Measurements from ENCODE around the gene ZNF789. TPM values are rescaled to one million over a fixed set of nuclear protein-coding genes. Genes with fewer than 3 reads are reported as not detected.
A peak's percentile ranks its signal among the peaks of the same experiment; 100 is the strongest.
"Not testable (repeated sequence)": the region's sequence is repeated elsewhere in the genome, so short reads cannot be mapped to it uniquely, and the experiment has no call there.

The ZNF789 gene
- 5.1 and 8.4 TPM in 2 replicates for total RNA-seq (2014; rRNA removed)
- 9.4 TPM for polyA plus RNA-seq (2012)

DNA sequence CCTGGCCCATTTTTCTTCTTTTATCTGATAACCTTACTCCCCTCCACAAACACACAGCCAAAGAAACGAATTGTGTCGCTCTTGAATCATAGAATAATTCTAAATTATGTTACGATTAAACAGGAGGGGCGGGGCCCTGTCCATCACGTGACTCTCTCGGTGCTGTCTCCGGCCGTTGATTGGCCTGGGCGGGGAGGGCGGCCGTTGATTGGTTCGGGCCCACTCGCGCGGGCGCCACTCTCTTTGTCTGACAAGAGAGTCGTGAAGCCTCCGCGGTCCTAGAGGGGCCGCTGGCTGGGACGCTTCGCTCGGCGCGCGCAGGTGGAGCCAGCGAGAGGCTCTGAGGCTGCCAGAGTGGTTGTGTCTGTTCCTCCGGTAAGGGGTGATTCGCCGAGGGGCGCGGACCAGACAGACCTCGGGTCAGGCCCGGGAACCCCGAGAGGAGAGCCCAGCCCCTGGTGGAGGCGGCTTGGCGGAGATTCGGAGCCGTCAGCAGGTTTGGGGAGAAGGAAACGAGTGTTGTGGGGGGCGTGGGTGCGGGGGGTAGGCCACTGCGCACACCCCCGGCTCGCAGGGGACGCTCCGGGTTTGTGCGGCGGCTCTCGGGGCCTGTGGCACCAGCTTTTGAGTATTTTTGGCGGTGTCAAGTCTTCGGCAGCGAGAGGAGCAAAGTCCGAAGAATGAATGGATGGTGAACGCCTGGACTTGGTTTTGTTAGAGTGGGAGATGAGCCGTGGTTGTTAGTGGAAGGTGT, at the start of gene ZNF789:
ZNF789 (plus strand) TSS at position 330 of the 754 bp plus-strand sequence. CDS start 3,567 bp downstream, outside the sequence.
- DNase-seq (ENCODE audit: low read depth), result peak; percentile 97

DNA sequence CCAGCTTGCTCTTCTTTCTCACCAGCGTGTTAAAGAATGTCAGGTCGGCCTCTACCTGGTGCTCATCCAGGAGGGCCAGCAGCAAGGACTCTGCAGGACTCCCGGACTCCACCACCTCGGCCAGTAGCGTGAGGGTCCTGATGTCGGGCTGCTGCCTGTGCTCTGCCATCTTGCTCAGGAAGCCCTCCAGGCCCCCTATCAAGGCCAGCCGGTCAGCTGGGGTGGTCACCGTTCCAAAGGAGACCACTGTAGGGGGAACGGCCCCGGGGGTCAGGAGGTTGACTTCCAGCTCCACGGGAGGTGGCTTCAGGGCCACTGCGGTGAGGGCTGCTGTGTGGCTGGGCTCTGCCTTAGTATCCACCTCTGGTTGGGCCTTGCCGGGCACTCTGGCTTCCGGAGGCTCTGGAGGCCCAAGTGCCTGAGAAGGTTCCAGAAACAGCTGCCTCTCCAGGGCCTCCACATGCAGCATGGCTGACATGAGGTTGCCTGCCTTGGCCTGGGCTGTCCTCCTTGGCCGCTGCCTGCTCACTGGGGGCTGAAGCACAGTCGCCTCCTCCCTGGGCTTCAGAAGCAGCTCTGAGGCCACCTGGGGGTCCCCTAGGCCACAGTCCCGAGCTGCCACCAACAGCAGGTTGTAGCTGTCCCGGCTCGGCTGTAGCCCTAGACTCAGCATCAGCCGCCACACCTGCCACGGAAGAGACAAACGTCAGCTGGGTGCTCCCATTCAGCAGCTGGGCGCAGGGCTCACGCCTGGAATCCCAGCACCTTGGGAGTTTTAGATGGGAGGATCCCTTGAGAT, 47.6 kb upstream of the ZNF789 start:
- DNase-seq (ENCODE audit: low read depth), result no peak

DNA sequence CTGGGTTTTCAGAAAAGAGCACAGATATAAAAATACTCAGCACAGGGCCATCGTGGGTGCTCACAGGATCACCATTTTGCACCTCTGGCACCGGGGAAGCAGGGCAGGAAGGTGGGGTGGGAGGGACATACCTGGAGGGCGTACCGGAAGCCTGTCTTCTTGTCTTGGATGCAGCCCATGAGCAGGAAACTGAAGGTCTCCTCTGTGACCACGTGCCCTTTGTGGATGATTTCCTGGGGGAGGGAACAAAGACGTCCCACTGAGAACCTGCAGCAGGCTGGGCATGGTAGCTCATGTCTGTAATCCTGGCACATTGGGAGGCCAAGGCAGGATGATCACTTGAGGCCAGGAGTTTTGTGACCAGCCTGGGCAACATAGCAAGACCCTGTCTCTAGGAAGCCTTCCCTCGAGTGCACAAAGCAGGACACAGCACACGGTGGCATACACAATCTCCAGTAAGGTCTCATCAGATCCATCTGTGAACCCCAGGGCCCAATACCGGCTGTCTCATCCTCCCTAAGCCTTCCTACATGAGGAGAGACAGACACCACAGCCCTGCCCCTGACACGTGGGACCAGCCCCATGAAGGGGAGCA, 43.6 kb upstream of the ZNF789 start:
- no peak for DNase-seq (ENCODE audit: low read depth)

DNA sequence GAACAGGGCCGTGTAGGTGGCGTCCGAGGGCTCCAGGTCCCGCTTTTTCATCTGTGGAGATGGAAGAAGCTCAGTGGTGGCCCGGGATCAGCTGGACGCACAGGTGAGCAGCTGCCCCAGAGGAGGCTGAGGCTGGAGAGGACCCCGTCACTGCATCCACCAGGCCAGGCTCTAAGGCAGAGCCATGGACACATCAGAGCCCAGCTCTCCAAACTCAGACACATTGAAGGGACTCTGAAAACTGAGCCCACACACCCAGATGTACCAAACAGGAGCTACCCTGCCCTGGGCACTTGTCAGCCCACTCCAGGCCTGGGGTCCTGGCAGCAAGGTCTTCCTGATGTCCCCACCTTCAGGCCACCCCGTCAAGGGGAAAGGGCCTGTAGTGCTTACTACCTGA, 42.9 kb upstream of the ZNF789 start:
- no peak for DNase-seq (ENCODE audit: low read depth)

DNA sequence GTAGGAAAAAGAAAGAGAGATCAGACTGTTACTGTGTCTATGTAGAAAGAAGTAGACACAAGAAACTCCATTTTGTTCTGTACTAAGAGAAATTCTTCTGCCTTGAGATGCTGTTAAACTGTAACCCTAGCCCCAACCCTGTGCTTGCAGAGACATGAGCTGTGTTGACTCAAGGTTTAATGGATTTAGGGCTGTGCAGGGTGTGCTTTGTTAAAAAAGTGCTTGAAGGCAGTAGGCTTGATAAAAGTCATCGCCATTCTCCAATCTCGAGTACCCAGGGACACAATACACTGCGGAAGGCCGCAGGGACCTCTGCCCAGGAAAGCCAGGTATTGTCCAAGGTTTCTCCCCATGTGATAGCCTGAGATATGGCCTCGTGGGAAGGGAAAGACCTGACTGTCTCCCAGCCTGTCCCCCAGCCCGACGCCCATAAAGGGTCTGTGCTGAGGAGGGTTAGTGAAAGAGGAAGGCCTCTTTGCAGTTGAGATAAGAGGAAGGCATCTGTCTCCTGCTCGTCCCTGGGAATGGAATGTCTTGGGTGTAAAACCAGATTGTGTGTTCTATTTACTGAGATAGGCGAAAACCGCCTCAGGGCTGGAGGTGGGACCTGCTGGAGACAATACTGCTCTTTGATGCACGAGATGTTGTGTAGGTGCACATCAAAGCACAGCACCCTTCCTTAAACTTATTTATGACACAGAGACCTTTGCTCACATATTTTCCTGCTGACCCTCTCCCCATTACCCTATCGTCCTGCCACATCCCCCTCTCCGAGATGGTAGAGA, 40.7 kb upstream of the ZNF789 start:
- not testable (repeated sequence) for DNase-seq (ENCODE audit: low read depth)

DNA sequence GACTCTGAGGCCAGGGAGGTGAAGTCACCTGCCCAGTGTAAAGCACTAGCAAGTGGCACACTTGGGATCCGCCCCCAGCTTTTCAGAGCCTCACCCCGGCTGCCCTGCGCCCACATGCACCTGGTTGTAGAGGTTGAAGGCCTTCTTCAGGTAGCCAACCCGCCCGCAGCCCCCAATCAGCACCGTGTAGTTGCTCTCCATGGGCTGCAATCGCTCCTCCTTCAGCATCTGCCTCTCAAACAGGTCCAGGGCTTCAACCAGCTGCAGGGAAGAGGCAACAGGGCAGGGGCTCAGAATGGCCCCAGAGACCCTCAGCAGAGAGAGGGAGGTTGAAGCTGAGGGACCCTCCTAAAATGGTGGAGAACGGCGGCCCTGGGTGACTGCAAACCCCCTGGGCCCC, 39.5 kb upstream of the ZNF789 start:
- DNase-seq (ENCODE audit: low read depth), result no peak

DNA sequence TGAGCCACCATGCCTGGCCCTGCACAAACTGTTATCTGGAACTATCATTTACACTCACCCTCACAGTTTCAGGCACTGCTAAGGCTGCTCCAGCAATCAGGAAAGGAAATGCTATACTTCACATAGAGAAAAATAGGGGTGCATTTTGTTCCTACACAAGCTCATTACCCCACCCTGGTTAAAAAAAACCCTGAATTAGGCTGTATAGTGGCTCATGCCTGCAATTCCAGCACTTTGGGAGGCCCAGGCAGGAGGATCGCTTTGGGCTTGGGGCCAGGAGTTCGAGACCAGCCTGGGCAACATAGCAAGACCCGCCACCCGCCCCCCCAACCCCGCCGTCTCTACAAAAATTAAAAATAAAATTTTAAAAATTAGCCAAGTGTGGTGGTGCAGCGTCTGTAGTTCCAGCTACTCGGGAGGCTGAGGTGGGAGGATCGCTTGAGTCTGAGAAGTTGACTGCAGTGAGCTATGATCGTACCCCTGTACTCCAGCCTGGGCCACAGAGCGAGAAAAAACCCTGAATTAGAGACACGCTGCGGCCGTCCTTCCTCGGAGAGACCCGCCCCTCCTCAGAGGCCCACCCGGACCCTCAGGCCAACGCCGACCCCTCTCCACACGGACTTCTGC, 34.6 kb upstream of the ZNF789 start:
- no peak for DNase-seq (ENCODE audit: low read depth)

DNA sequence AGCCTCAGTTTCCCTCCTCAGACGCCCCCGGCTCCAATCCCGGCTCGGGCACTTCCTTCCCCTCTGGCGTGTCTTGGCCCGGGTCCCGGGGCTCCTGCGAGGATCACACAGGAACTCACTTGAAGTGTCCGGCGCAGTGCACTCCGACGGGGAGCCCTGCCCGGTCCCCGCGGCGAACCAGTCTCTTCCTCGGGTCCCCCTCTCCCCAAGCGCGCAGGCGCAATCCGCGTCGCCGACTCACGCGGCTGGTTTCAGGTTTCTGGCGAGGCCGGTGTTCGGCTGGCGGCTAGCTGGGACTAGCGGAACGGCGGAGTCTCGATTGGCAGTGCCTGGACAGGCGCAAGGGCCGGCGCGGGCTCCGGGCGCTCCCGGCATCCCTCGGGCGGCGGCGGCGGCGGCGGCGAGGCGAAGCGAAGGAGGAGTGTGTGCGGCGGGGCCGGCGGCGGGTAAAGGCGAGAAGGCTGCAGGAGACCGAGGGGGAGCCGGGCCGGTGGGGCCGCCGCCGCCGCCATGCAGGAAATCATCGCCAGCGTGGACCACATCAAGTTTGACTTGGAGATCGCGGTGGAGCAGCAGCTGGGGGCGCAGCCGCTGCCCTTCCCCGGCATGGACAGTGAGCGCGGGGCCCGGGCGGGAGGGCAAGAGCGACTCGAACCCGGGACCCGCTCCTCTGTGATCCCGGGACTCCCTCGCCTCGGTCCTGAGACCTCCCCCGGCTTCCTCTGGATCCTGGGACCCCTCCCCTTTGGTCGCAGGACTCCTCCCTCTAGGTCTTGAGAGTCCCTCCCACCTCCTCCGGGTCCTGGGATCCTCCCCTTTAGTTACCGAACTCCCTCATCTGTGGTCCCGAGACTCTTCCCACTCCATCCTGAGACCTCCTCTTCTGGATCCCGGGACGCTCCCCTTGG, 33.9 kb upstream of the ZNF789 start, which contains the start of the genes CPSF4 and PTCD1:
CPSF4 (plus strand) TSS at position 371 of the 908 bp plus-strand sequence; CDS start at position 511, 140 bp downstream.
PTCD1 (minus strand) TSS at position 226 of the 908 bp plus-strand sequence. CDS start 3,556 bp downstream, outside the sequence.
- DNase-seq (ENCODE audit: low read depth), result peak; percentile 96

DNA sequence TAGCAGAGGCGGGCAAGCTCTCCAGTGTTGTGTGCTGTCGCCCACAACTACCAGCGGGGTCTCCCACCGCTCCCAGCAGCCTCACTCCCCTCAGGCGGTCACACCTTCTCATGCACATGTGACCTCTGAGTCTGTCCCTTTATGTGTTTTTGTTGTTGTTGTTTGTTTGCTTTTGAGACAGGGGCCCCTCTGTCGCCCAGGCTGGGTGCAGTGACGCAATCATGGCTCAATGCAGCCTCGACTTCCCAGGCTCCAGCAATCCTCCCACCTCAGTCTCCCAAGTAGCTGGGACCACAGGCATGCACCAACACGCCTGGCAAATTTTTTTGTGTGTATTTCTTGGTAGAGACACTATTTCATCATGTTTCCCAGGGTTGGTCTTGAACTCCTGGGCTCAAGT, 32.5 kb upstream of the ZNF789 start:
- DNase-seq (ENCODE audit: low read depth), result peak; percentile 15

DNA sequence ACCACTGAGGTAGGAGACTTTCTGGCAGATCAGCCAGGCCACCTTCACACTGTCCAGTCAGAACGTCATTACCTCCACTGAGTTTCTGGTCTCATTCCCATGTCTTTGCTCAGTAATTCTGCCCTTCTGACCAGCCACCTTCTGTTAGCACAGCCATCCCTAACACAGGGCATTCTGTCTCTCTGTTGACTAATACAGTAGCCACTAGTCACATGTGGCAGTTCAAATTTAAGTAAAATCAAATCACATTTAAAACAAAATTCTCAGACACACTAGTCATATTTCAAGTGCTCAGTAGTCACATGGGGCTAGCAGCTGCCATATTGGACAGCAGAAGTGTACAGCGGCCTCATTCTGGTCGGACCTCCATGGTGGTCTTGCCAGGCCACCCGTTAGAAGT, 26.6 kb upstream of the ZNF789 start:
- peak; percentile 41 for DNase-seq (ENCODE audit: low read depth)

DNA sequence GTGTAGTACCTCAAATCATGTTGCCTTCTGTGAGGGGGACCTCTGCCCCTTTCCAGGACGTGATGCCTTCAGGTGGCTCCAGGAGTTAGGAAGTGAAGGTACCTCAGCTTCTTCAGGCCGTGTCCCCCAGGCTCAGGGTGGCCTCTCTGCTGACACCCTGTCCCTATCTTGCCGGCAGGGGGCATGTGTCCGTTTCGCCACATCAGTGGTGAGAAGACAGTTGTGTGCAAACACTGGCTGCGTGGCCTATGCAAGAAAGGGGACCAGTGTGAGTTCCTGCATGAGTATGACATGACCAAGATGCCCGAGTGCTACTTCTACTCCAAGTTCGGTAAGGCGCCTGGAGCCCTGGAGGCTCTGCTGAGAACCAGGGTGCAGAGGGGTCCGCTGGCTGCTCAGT, 24.7 kb upstream of the ZNF789 start:
- peak; percentile 23 for DNase-seq (ENCODE audit: low read depth)

DNA sequence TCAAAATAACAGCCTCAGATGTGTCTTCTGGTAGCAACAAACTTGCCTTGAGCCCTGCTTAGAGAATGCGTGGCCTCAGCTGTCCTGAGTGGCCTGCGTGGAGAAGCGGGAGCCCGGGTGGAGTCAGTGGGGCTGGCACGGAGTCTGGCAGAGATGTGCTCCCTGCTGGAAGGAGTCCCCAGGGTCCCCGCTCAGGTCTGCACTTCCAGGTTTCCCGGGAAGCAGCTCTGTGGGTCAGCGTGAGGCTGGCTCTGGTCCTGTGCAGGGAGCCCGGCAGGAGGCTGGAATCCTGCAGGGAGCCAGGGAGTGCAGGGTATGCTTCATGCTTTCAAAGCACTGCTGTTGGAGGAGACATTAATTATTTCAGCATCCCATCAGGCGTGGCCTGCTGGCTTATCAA, 23.8 kb upstream of the ZNF789 start:
- DNase-seq (ENCODE audit: low read depth), result no peak

DNA sequence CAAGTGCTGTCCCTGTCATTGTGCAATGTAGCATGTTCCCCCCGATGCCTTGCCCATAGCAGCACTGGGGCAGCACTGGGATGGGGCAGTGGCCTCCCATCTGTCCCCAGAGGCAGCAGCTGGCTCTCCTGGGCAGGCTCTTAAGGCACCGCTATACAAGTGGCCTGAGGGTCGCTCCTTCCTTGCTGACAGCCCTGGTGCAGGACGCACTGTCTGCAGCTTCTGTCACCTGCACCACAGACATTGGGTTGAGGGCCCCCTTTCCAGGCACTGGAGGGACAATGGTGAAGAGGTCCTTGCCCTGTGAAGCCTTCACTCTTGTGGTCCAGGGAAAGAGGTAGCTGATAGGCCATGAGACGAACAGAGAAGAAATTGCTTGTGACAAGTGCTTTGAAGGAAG, 23.4 kb upstream of the ZNF789 start:
- no peak for DNase-seq (ENCODE audit: low read depth)

DNA sequence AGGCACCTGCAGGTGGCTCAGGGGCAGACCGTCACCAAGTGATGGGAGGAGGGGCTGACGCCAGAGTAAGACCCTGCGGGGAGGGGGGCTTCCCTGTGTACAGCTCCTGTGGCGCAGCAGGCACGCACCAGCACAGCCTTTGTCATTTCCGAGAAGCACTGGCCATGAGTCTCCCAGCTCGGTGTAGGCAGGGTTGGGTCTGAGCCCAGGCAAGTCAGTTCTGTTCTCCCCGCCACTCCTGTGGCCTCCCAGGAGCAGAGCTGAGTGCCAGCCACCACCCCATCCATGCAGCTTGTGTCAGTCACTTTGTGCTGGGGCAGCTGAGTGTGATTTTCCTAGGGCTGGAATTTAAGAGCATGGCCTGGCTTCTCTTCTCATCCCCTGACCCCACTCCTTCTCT, 20.8 kb upstream of the ZNF789 start:
- DNase-seq (ENCODE audit: low read depth), result no peak

DNA sequence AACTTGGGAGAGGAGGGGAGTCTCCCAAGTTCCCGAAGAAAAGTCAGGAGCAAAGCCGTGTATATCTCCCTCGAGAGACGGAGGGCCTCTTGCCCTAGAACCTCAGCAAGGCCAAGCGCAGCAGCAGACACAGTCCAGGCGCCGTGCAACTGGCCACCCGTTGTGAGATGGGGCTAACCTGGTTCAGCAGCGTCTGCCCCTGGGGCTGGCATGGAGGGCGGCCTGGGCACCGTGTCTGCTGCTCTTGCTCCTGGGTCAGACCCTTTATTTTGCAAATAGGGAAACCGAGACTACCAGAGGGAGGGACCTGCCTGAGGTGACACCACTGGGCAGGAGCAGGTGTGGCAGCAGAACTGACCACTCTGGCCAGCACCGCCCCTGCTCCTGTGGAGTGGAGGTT, 20.1 kb upstream of the ZNF789 start:
- no peak for DNase-seq (ENCODE audit: low read depth)

DNA sequence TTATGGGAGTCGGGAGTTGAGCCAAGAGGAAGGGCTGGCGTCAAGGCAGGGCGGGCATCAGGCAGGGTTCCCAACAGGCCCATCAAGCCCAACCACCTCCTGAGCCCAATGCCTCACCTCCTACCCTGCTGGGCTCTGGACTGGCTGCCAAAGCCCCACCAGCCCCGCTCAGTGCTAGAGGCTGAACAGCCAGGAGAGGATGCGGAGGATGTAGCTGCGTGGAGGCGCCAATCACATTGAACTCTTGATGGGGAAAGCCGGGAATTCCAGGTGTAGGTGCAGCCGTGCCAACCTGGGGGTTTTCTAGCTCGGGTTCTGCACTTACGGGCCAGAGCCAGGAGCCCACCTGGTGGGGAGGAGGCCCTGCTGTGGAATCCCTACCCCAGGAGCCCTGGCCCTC, 19.6 kb upstream of the ZNF789 start:
- no peak for DNase-seq (ENCODE audit: low read depth)

DNA sequence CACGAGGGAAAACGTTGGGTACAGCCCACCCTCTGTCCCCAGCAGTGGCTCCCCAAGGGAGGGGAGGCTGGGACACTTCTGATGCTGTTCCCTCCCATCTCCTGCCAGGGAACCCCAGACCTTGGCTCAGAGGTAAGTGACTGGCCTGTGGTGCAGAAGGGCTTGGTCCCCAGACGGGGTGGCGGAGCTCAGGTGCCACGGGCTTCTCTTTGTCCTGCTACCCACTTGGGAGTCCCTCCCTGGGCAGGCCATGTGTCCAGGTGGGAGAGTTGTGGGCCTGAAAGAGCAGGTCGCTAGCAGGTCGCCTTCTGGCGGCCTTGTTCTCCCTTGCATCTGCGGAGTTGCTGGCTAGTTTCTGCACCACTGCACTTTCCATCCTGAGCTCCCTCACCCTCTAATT, 16.8 kb upstream of the ZNF789 start:
- DNase-seq (ENCODE audit: low read depth), result no peak

DNA sequence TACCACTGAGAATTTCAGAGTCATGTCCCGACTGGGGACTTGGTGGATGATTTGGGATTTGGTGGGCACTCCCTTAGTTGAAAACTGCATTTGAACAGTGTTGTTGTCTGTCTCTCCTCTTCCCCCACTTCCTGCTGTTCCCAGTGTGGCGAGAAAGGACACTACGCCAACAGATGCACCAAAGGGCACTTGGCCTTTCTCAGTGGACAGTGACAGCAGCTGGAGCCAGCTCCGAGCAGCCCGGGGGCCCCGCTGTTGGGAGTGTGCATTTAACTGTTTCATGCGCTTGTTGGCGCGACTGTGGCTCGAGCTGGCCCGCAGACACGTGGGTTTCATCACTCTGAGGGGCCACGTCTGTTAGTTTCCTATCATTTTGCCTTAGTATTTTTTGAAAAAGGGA, 16.4 kb upstream of the ZNF789 start:
- no peak for DNase-seq (ENCODE audit: low read depth)

DNA sequence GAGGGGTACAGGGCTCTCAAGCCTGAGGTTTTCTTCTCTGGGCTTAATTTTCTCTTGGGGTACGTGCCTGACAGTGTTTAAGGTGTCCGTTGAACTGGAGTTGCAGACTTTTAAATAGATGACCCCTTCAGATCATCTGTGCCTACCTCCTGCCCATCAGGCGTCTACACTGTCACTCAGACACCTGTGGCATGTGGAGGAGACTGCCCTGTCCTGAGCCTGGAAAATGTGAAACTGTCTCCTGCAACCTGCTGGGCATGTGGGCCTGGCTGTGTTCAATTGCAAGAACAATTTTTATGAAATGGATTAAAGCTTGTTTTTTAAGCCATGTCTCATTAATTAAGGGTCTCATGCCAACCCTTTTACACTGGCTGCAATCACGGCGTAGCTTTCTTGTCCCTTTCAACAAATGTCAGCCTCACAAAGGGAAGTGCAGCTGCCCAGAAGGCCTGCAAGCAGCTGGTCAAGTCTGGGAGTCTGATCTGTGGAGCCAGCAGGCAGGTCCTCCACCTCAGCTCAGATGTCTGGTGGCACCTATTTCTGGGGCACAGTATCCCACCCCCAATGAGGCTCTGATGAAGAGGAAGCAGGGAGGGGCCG, 15.5 kb upstream of the ZNF789 start:
- DNase-seq (ENCODE audit: low read depth), result no peak
